Choroid plexus epithelial cell (primary cell): Measurements from ENCODE around the gene PI4K2A.

Source experiments
- DNase-seq: peaks from one replicate; pipeline ENCODE4 v3.0.0-alpha.2; 2010; ENCODE audit warnings: low read depth
- H3K4me3 ChIP-seq: 2 replicates; pipeline ENCODE4 v1.5.1; 2011; ENCODE audit warnings: low read depth, mild to moderate bottlenecking, control low read depth, low read length, moderate library complexity
- CTCF ChIP-seq: conservative IDR thresholded peaks from 2 replicates; pipeline ENCODE4 v1.5.1; 2011; ENCODE audit warnings: low read depth, mild to moderate bottlenecking, control low read depth, inconsistent platforms, low read length, moderate library complexity

Gene PI4K2A

GRCh38 chr10:97708976-97709946 is 68.8 kb downstream of the PI4K2A start:
- no peak overlapping the region for H3K4me3 ChIP-seq
- peak; percentile 94 for DNase-seq
- TF ChIP-seq CTCF, result peak; percentile 77

- TF ChIP-seq CTCF, result no peak
- H3K4me3 ChIP-seq, result no peak overlapping the region
- DNase-seq, result no peak
These were observed 71.4 kb downstream of the PI4K2A start for GRCh38 chr10:97711640-97712572.

DNA sequence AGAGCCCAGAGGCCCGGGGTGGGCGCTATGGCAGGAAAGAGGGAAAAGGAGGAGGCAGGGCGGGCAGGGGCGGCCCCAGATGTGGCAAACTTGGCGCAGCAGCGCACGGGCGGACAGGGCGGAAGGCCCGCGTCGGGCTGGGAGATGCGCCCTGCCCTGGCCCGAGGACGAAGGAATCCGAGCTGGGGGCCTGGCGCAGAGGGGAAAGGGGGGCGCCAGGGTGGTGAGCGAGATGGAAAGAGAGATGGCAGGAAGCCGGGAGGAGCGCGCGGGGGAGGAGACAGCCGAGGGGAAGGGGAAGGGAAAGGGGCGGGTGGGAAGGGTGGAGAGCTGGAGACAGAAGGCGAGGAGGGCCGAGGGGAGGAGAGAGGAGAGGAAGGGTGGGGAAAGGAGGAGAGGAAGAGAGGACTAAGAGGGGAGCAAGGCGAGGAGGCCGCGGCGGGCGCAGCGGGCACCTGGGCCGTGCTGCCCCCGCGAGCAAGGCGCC is 72.9 kb downstream of the PI4K2A start, which contains the start of gene MARVELD1:
MARVELD1 (plus strand) TSS at position 392 of the 487 bp plus-strand sequence. CDS start 147 bp downstream, outside the sequence.
- DNase-seq, result peak; percentile 80
- TF ChIP-seq CTCF, result no peak
- peak within 1 kb of the TSS; percentile 86 for H3K4me3 ChIP-seq

GRCh38 chr10:97713826-97714400 is 73.4 kb downstream of the PI4K2A start:
- peak; percentile 76 for DNase-seq
- peak; percentile 38 for TF ChIP-seq CTCF
- peak overlapping the region; percentile 86 for H3K4me3 ChIP-seq

DNA sequence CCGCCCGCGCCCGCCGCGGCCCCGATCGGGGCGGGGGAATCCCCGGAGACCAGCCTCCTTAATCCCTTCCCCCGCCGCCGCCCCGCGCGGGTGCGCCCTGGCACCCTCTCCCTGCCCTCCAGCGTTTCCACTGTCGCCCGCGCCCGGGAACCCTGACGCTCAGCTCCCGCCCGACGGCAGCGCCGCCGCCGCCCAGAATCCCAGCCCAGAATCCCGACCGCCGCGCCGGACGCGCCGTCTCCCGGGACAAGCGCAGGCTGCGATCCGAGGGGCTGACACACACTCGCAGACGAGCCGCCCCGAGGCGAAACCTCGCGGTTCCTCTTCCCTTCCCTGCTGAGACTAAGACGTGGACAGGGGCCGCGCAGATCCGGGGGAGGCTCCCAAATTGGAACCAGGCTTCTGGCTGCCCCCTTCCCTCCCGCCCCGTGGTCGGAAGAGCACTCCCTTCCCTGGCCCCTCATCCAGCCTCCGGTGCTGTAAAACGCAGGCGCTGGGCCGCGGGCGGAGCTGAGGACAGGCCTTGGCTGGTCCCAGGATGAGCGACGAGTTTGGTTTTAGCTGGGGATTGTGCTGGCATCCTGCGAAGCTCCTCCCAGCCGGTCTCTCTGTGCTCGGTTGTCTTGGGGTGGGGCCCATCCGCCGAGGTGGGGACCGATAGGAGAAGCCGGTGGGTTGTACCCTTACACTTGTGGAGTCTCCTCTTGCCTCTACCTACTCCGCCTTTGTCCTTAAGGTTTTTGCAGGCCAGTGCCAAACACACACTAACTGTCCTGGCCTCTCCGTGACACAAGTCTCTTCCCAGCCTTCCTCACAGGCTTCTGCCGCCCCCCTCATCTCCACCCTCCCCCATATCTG is 74.2 kb downstream of the PI4K2A start:
- TF ChIP-seq CTCF, result no peak
- peak; percentile 70 for DNase-seq
- peak overlapping the region; percentile 86 for H3K4me3 ChIP-seq
